Stimulated activated CD8-positive, alpha-beta memory T cell treated with anti-CD3 and anti-CD28 coated beads, Interleukin-12 subunit alpha, Interleukin-12 subunit beta, amount 100 ng/mL, for 24 hours (primary cell): Measurements from ENCODE around the gene ETV1.

Experiments used
- DNase-seq: peaks from one replicate; pipeline ENCODE4 v3.0.0-alpha.2; 2020; ENCODE audit errors: extremely low read depth

Gene ETV1

GRCh38 chr7:13879994-13880686, 109.3 kb downstream of the ETV1 start:
- DNase-seq, result no peak

- DNase-seq, result no peak
Measured at GRCh38 chr7:13879143-13879542, 110.3 kb downstream of the ETV1 start.

GRCh38 chr7:13878154-13878553, 111.3 kb downstream of the ETV1 start:
- no peak for DNase-seq

- no peak for DNase-seq
Measured at GRCh38 chr7:13875496-13876074, 113.9 kb downstream of the ETV1 start.

- no peak for DNase-seq
Measured at GRCh38 chr7:13874783-13875182, 114.7 kb downstream of the ETV1 start.

GRCh38 chr7:13872709-13873108, 116.8 kb downstream of the ETV1 start:
- no peak for DNase-seq

- DNase-seq, result no peak
Measured at GRCh38 chr7:13871008-13871407, 118.5 kb downstream of the ETV1 start.

- DNase-seq, result no peak
Measured at GRCh38 chr7:13860734-13861133, 128.7 kb downstream of the ETV1 start.

GRCh38 chr7:13856012-13856411, 133.5 kb downstream of the ETV1 start:
- DNase-seq, result no peak

- no peak for DNase-seq
Measured at GRCh38 chr7:13852281-13852968, 137.0 kb downstream of the ETV1 start.

- no peak for DNase-seq
Measured at GRCh38 chr7:13851736-13852135, 137.7 kb downstream of the ETV1 start.

GRCh38 chr7:13850185-13850752, 139.2 kb downstream of the ETV1 start:
- DNase-seq, result peak; percentile 11

GRCh38 chr7:13849163-13849892, 140.1 kb downstream of the ETV1 start:
- no peak for DNase-seq

- no peak for DNase-seq
Measured at GRCh38 chr7:13848681-13849131, 140.8 kb downstream of the ETV1 start.

GRCh38 chr7:13846386-13846785, 143.1 kb downstream of the ETV1 start:
- no peak for DNase-seq

GRCh38 chr7:13845601-13846000, 143.9 kb downstream of the ETV1 start:
- no peak for DNase-seq

GRCh38 chr7:13844954-13845353, 144.5 kb downstream of the ETV1 start:
- DNase-seq, result no peak

- DNase-seq, result no peak
Measured at GRCh38 chr7:13841284-13841683, 148.2 kb downstream of the ETV1 start.
